ENCODE measurements around the gene PAPPA. TPM values are rescaled to one million over a fixed set of nuclear protein-coding genes. Genes with fewer than 3 reads are reported as not detected.

PAPPA gene
- total RNA-seq, 1 experiment from 2014 or later, result 0.22 TPM

DNA sequence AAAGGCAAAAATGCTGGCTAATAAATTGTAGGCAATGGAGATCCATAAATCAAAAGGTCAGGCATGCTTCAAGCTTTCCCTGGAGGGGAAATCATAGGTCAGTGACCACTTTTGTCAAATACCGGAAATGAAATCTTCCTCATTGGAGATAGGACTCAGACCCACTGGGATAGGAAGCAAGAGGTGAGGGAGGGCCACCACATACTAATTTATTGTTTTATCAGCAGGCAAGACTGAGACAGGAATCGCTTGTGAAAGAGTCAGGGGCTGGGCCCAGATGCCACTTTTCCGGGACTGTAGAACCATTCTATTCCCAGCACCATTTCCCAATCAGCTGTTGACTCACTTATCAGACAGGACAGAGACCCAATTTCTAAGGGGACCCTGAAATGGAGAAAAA is 277.3 kb downstream of the PAPPA start:
- Mint-ChIP-seq H3K4me3 (no peak overlapping the region), H3K4me1 (peaks cover 4% of the 10 kb centered on the region), H3K27me3 (ENCODE audit: low read depth) (no peaks in the 10 kb centered on the region), H3K36me3 (peaks cover 1% of the 10 kb centered on the region; the same call in 1 of the 2 replicates), H3K9me3 (no peaks in the 10 kb centered on the region), H3K27ac (no peak overlapping the region; the same call in 1 of the 2 replicates)
- POLR2A ChIA-PET, result interaction anchor here (1.3 kb wide), 1 partner anchor 1020 kb away, joined by 4 read pairs; no protein-coding TSS in a partner anchor
- ATAC-seq (no peak), DNase-seq (ENCODE audit: low spot score) (no peak)
- TF ChIP-seq ZNF423 (CRISPR knock-in tag; IDR thresholded peaks at IDR 0.05) (no peak), FOXK1 (CRISPR knock-in tag; IDR thresholded peaks at IDR 0.05) (no peak), ELF4 (CRISPR knock-in tag; IDR thresholded peaks at IDR 0.05; ENCODE audit: low read depth) (no peak), AFF4 (CRISPR knock-in tag; IDR thresholded peaks at IDR 0.05; ENCODE audit: borderline replicate concordance) (no peak), MYBL2 (CRISPR knock-in tag; IDR thresholded peaks at IDR 0.05) (no peak)
- TF ChIP-seq, protein P1, sequence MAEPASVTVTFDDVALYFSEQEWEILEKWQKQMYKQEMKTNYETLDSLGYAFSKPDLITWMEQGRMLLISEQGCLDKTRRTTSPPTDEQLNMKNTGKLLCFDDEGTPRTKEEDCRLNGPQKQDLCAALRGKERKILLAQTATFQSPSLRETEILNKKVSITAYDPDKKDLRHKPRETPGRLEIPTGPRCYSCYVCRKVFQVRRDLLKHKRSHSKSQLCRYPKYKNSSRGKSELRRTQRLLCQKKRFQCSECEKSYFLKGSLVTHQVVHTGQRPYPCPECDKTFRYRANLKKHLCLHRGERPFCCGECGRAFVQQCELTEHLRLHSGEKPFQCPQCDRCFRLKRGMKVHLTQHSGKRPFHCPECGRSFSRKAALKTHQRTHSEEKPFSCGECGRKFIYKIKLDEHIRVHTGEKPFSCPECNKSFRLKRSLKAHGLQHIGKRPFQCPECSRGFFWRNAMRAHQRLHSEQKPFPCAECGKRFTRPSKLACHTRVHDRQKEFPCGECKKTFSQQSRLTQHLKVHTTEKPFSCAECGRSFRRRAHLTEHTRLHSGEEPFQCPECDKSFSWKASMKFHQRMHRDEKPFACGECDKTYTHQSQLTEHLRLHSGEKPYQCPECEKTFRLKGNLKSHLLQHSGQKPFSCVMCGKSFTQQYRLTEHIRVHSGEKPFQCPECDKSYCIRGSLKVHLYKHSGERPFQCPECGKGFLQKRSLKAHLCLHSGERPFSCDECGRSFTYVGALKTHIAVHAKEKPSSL (CRISPR knock-in tag; conservative IDR thresholded peaks at IDR 0.05), result no peak
- CTCF ChIA-PET, result no interaction called here

- TF ChIP-seq MYBL2 (CRISPR knock-in tag; IDR thresholded peaks at IDR 0.05) (no peak), ZNF281 (CRISPR knock-in tag; IDR thresholded peaks at IDR 0.05) (no peak), NFYB (CRISPR knock-in tag; conservative IDR thresholded peaks at IDR 0.05; ENCODE audit: low read depth) (no peak), ZNF232 (CRISPR knock-in tag; IDR thresholded peaks at IDR 0.05) (no peak), FOXK1 (CRISPR knock-in tag; IDR thresholded peaks at IDR 0.05) (no peak), JAZF1 (CRISPR knock-in tag; IDR thresholded peaks at IDR 0.05) (no peak)
- TF ChIP-seq, protein P2, sequence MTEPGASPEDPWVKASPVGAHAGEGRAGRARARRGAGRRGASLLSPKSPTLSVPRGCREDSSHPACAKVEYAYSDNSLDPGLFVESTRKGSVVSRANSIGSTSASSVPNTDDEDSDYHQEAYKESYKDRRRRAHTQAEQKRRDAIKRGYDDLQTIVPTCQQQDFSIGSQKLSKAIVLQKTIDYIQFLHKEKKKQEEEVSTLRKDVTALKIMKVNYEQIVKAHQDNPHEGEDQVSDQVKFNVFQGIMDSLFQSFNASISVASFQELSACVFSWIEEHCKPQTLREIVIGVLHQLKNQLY (CRISPR knock-in tag; IDR thresholded peaks at IDR 0.05), result no peak
- TF ChIP-seq, protein P3, sequence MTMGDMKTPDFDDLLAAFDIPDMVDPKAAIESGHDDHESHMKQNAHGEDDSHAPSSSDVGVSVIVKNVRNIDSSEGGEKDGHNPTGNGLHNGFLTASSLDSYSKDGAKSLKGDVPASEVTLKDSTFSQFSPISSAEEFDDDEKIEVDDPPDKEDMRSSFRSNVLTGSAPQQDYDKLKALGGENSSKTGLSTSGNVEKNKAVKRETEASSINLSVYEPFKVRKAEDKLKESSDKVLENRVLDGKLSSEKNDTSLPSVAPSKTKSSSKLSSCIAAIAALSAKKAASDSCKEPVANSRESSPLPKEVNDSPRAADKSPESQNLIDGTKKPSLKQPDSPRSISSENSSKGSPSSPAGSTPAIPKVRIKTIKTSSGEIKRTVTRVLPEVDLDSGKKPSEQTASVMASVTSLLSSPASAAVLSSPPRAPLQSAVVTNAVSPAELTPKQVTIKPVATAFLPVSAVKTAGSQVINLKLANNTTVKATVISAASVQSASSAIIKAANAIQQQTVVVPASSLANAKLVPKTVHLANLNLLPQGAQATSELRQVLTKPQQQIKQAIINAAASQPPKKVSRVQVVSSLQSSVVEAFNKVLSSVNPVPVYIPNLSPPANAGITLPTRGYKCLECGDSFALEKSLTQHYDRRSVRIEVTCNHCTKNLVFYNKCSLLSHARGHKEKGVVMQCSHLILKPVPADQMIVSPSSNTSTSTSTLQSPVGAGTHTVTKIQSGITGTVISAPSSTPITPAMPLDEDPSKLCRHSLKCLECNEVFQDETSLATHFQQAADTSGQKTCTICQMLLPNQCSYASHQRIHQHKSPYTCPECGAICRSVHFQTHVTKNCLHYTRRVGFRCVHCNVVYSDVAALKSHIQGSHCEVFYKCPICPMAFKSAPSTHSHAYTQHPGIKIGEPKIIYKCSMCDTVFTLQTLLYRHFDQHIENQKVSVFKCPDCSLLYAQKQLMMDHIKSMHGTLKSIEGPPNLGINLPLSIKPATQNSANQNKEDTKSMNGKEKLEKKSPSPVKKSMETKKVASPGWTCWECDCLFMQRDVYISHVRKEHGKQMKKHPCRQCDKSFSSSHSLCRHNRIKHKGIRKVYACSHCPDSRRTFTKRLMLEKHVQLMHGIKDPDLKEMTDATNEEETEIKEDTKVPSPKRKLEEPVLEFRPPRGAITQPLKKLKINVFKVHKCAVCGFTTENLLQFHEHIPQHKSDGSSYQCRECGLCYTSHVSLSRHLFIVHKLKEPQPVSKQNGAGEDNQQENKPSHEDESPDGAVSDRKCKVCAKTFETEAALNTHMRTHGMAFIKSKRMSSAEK (CRISPR knock-in tag; IDR thresholded peaks at IDR 0.05; ENCODE audit: borderline replicate concordance), result no peak
- TF ChIP-seq, protein P4, sequence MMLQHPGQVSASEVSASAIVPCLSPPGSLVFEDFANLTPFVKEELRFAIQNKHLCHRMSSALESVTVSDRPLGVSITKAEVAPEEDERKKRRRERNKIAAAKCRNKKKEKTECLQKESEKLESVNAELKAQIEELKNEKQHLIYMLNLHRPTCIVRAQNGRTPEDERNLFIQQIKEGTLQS (CRISPR knock-in tag; conservative IDR thresholded peaks at IDR 0.05), result no peak
- TF ChIP-seq, protein P5, sequence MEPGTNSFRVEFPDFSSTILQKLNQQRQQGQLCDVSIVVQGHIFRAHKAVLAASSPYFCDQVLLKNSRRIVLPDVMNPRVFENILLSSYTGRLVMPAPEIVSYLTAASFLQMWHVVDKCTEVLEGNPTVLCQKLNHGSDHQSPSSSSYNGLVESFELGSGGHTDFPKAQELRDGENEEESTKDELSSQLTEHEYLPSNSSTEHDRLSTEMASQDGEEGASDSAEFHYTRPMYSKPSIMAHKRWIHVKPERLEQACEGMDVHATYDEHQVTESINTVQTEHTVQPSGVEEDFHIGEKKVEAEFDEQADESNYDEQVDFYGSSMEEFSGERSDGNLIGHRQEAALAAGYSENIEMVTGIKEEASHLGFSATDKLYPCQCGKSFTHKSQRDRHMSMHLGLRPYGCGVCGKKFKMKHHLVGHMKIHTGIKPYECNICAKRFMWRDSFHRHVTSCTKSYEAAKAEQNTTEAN (CRISPR knock-in tag; IDR thresholded peaks at IDR 0.05), result no peak
- ATAC-seq (no peak), DNase-seq (ENCODE audit: low spot score) (no peak)
- H3K36me3 Mint-ChIP-seq, result peaks cover 5% of the 10 kb centered on the region; the same call in 1 of the 2 replicates
- CTCF ChIA-PET, result no interaction called here
- no peaks in the 10 kb centered on the region for H3K27me3 Mint-ChIP-seq (ENCODE audit: low read depth)
- no peak overlapping the region for H3K4me3 Mint-ChIP-seq
- POLR2A ChIA-PET, result interaction anchor here (1.3 kb wide), 1 partner anchor 1021 kb away, joined by 4 read pairs; no protein-coding TSS in a partner anchor
- peaks cover 5% of the 10 kb centered on the region for H3K9me3 Mint-ChIP-seq
- no peak overlapping the region for H3K27ac Mint-ChIP-seq
- peaks cover 9% of the 10 kb centered on the region for H3K4me1 Mint-ChIP-seq
These were observed 278.5 kb downstream of the PAPPA start for GRCh38 chr9:116432051-116432450.

Measured in WTC11 (cell line).